ENCODE measurements around the gene MIPOL1.
"Not testable (repeated sequence)": the region's sequence is repeated elsewhere in the genome, so short reads cannot be mapped to it uniquely, and the experiment has no call there.

DNA sequence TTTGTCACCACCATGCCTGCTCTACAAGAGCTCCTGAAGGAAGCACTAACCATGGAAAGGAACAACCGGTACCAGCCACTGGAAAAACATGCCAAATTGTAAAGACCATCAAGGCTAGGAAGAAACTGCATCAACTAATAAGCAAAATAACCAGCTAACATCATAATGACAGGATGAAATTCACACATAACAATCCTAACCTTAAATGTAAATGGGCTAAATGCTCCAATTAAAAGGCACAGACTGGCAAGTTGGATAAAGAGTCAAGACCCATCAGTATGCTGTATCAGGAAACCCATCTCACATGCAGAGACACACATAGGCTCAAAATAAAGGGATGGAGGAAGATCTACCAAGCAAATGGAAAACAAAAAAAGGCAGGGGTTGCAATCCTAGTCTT is 97.5 kb downstream of the MIPOL1 start:
- TF ChIP-seq, protein P1, sequence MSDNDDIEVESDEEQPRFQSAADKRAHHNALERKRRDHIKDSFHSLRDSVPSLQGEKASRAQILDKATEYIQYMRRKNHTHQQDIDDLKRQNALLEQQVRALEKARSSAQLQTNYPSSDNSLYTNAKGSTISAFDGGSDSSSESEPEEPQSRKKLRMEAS (IDR thresholded peaks at IDR 0.05): not testable (repeated sequence)
- TF ChIP-seq NR2F2 (IDR thresholded peaks at IDR 0.05): not testable (repeated sequence)
